Endodermal cell (in vitro differentiated cells): ENCODE measurements around the gene MTMR12. TPM values are rescaled to one million over a fixed set of nuclear protein-coding genes. Genes with fewer than 3 reads are reported as not detected.

Experiments
- DNase-seq: peaks from one replicate; pipeline ENCODE4 v3.0.0-alpha.2; 2017
- H3K27ac ChIP-seq: 2 replicates; pipeline ENCODE4 v1.5.1; 2013; ENCODE audit warnings: mild to moderate bottlenecking, low read depth, low read length, moderate library complexity
- H3K27me3 ChIP-seq: 2 replicates; pipeline ENCODE4 v1.6.1; 2013; ENCODE audit warnings: mild to moderate bottlenecking, low read length, moderate library complexity; ENCODE audit not compliant: insufficient read depth, control insufficient read depth, poor library complexity, severe bottlenecking
- H3K36me3 ChIP-seq: 2 replicates; pipeline ENCODE4 v1.7.0; 2013; ENCODE audit warnings: mild to moderate bottlenecking, low read length, moderate library complexity; ENCODE audit not compliant: control insufficient read depth, insufficient read depth
- H3K4me1 ChIP-seq: one replicate; pipeline ENCODE4 v1.7.0; 2013; ENCODE audit warnings: low read length; ENCODE audit not compliant: control insufficient read depth, insufficient read depth
- H3K4me3 ChIP-seq: 2 replicates; pipeline ENCODE4 v1.5.1; 2013; ENCODE audit warnings: mild to moderate bottlenecking, low read length, moderate library complexity
- H3K9ac ChIP-seq: 2 replicates; pipeline ENCODE4 v1.6.1; 2013; ENCODE audit warnings: mild to moderate bottlenecking, low read length, moderate library complexity; ENCODE audit not compliant: poor library complexity, severe bottlenecking; ENCODE audit errors: extremely low read depth
- H3K9me3 ChIP-seq: 2 replicates; pipeline ENCODE4 v1.6.1; 2013; ENCODE audit warnings: mild to moderate bottlenecking, low read length, moderate library complexity; ENCODE audit not compliant: control insufficient read depth
- H3K27ac Mint-ChIP-seq: 2 replicates; pipeline ENCODE4 v1.8.0; 2020; ENCODE audit warnings: mixed read lengths
- H3K27me3 Mint-ChIP-seq: 2 replicates; pipeline ENCODE4 v1.8.0; 2021; ENCODE audit warnings: mild to moderate bottlenecking, mixed read lengths; ENCODE audit not compliant: insufficient read depth
- H3K36me3 Mint-ChIP-seq: 2 replicates; pipeline ENCODE4 v1.8.0; 2020; ENCODE audit warnings: low read depth, mixed read lengths
- H3K4me1 Mint-ChIP-seq: 2 replicates; pipeline ENCODE4 v1.8.0; 2020; ENCODE audit warnings: mixed read lengths
- H3K4me3 Mint-ChIP-seq: 2 replicates; pipeline ENCODE4 v1.8.0; 2020; ENCODE audit warnings: mild to moderate bottlenecking, moderate library complexity, mixed read lengths
- H3K9me3 Mint-ChIP-seq: 2 replicates; pipeline ENCODE4 v1.8.0; 2020; ENCODE audit warnings: mild to moderate bottlenecking, mixed read lengths
- CTCF ChIP-seq: fragments of 200-600 bp; sonication (generic); conservative IDR thresholded peaks from 2 replicates; pipeline ENCODE4 v1.5.0; 2021; ENCODE audit warnings: antibody characterized with exemption, mild to moderate bottlenecking
- WGBS, 2 experiments: methylation state at CpG; one replicate each; pipeline versions ENCODE4 v1.1.5 to v1.1.7; 2013; ENCODE audit warnings: missing lambda C conversion rate in 2 of 2, mixed read lengths in 1 of 2; ENCODE audit not compliant: insufficient coverage in 1 of 2, insufficient read length in 1 of 2; 5-methylcytosine and 5-hydroxymethylcytosine counted together
- total RNA-seq, 2 donors: library from RNA; stranded (reverse); fragmentation: NEBNext Ultra II Directional in 1 of 2; extraction: Animal tissue kit (Norgen Biotek cat#: 25700) in 1 of 2; gene quantifications; 2 replicates in 1 of 2; 3 replicates in 1 of 2; pipeline ENCODE4 v1.2.1, GENCODE V29; 2021

Gene MTMR12
- total RNA-seq, 2 donors from 2014 or later = 32.7 to 33.3 TPM

GRCh38 chr5:32202394-32202793 lies 110.3 kb downstream of the MTMR12 start:
- WGBS, 2 experiments = 95 to 100% methylated on average over 1 to 2 of the region's 2 CpGs

GRCh38 chr5:32201122-32201753 lies 111.5 kb downstream of the MTMR12 start:
- Histone ChIP-seq H3K4me1 (no peaks in the 10 kb centered on the region), H3K27ac (no peak overlapping the region), H3K4me3 (no peak overlapping the region), H3K9me3 (no peaks in the 10 kb centered on the region), H3K36me3 (no peaks in the 10 kb centered on the region), H3K9ac (no peak overlapping the region), H3K27me3 (no peaks in the 10 kb centered on the region)
- Mint-ChIP-seq H3K4me1 (no peaks in the 10 kb centered on the region), H3K9me3 (no peaks in the 10 kb centered on the region), H3K27me3 (no peaks in the 10 kb centered on the region), H3K4me3 (no peak overlapping the region), H3K27ac (no peak overlapping the region), H3K36me3 (no peaks in the 10 kb centered on the region)
- WGBS, 2 experiments = 91 to 100% methylated on average over 1 to 3 of the region's 3 CpGs
- no peak for DNase-seq
- no peak for TF ChIP-seq CTCF

More at GRCh38 chr5:32202394-32202793, 110.3 kb downstream of the MTMR12 start:
- H3K9me3 Mint-ChIP-seq = peaks cover 9% of the 10 kb centered on the region
- Histone ChIP-seq H3K4me3 (no peak overlapping the region), H3K27ac (no peak overlapping the region), H3K36me3 (no peaks in the 10 kb centered on the region), H3K9me3 (peaks cover 6% of the 10 kb centered on the region), H3K9ac (no peak overlapping the region), H3K27me3 (no peaks in the 10 kb centered on the region), H3K4me1 (no peaks in the 10 kb centered on the region)
- no peak for TF ChIP-seq CTCF
- H3K36me3 Mint-ChIP-seq = no peaks in the 10 kb centered on the region
- no peaks in the 10 kb centered on the region for H3K4me1 Mint-ChIP-seq
- no peaks in the 10 kb centered on the region for H3K27me3 Mint-ChIP-seq
- H3K27ac Mint-ChIP-seq = no peak overlapping the region
- DNase-seq = no peak
- H3K4me3 Mint-ChIP-seq = no peak overlapping the region

- Mint-ChIP-seq H3K4me1 (no peaks in the 10 kb centered on the region), H3K9me3 (no peaks in the 10 kb centered on the region), H3K36me3 (no peaks in the 10 kb centered on the region), H3K27me3 (no peaks in the 10 kb centered on the region), H3K27ac (no peak overlapping the region), H3K4me3 (no peak overlapping the region)
- H3K9me3 ChIP-seq = no peaks in the 10 kb centered on the region
- H3K27me3 ChIP-seq = no peaks in the 10 kb centered on the region
- peak; percentile 31 for TF ChIP-seq CTCF
- H3K4me3 ChIP-seq = no peak overlapping the region
- no peak for DNase-seq
- no peak overlapping the region for H3K27ac ChIP-seq
- WGBS, 2 experiments = 93 to 96% methylated on average over 6 of the region's 6 CpGs
- no peak overlapping the region for H3K9ac ChIP-seq
- H3K36me3 ChIP-seq = no peaks in the 10 kb centered on the region
- no peaks in the 10 kb centered on the region for H3K4me1 ChIP-seq
Measured at GRCh38 chr5:32197032-32197431, 115.7 kb downstream of the MTMR12 start.
